PC-9 (cell line): ENCODE results near the gene CAT. TPM values are rescaled to one million over a fixed set of nuclear protein-coding genes. Genes with fewer than 3 reads are reported as not detected.

Source experiments
- BruUV-seq: library from RNA; stranded (reverse); fragments of 400-500 nt; replicated peaks from 2 replicates; lab custom pipeline; 2021; lab: Mats Ljungman, UMichigan
- CTCF ChIA-PET: fragments of 300-600 bp; sonication (Branson Sonifier 250); formaldehyde crosslinking; loops from one replicate; lab custom pipeline; 2022; ENCODE audit warnings: antibody characterized with exemption; lab: Charles Lee
- POLR2A ChIA-PET: fragments of 300-600 bp; sonication (Branson Sonifier 250); formaldehyde crosslinking; loops from one replicate; lab custom pipeline; 2022; ENCODE audit warnings: antibody characterized with exemption; ENCODE audit not compliant: unreplicated experiment; lab: Charles Lee
- DNase-seq, 2 experiments: peaks; one replicate each; pipeline versions ENCODE4 v3.0.0 to v3.0.0-alpha.2; 2015 to 2022; ENCODE audit warnings: mixed read lengths in 1 of 2
- H2AFZ ChIP-seq: fragments of 200-600 bp; sonication (generic); 2 replicates; pipeline ENCODE4 v1.8.1; 2017; ENCODE audit warnings: antibody characterized with exemption
- H3F3A ChIP-seq: fragments of 200-600 bp; sonication (generic); 2 replicates; pipeline ENCODE4 v1.8.1; 2017; ENCODE audit warnings: antibody characterized with exemption, mild to moderate bottlenecking, low read depth; ENCODE audit not compliant: insufficient read depth
- H3K27ac ChIP-seq: fragments of 200-600 bp; sonication (generic); 2 replicates; pipeline ENCODE4 v1.6.1; 2016; ENCODE audit warnings: mixed run types
- H3K27me3 ChIP-seq: fragments of 200-600 bp; sonication (generic); 2 replicates; pipeline ENCODE4 v1.6.1; 2016; ENCODE audit warnings: low read depth, mixed run types; ENCODE audit not compliant: insufficient read depth
- H3K36me3 ChIP-seq: fragments of 200-600 bp; sonication (generic); 2 replicates; pipeline ENCODE4 v1.6.1; 2016; ENCODE audit warnings: low read depth, mixed run types
- H3K4me1 ChIP-seq: fragments of 200-600 bp; sonication (generic); replicated peaks from 2 replicates; pipeline ENCODE4 v1.6.1; 2016; ENCODE audit warnings: mixed run types; ENCODE audit not compliant: insufficient read depth
- H3K4me2 ChIP-seq: fragments of 200-600 bp; sonication (generic); 2 replicates; pipeline ENCODE4 v1.6.1; 2017; ENCODE audit warnings: mixed run types
- H3K4me3 ChIP-seq: fragments of 200-600 bp; sonication (generic); 2 replicates; pipeline ENCODE4 v1.6.1; 2016; ENCODE audit warnings: mixed run types
- H3K79me2 ChIP-seq: fragments of 200-600 bp; sonication (generic); 2 replicates; pipeline ENCODE4 v1.6.1; 2017; ENCODE audit warnings: low read depth, mixed run types
- H3K9me2 ChIP-seq: fragments of 200-600 bp; sonication (generic); 2 replicates; pipeline ENCODE4 v1.8.1; 2017; ENCODE audit warnings: mild to moderate bottlenecking; ENCODE audit not compliant: insufficient read depth
- H3K9me3 ChIP-seq: fragments of 200-600 bp; sonication (generic); 2 replicates; pipeline ENCODE4 v1.8.1; 2016; ENCODE audit warnings: low read depth; ENCODE audit not compliant: insufficient read depth
- H4K20me1 ChIP-seq: fragments of 200-600 bp; sonication (generic); 2 replicates; pipeline ENCODE4 v1.8.1; 2017; ENCODE audit not compliant: insufficient read depth
- CTCF ChIP-seq: fragments of 200-600 bp; sonication (generic); conservative IDR thresholded peaks from 2 replicates; pipeline ENCODE4 v1.6.1; 2017; ENCODE audit warnings: mixed run types, antibody characterized with exemption, mild to moderate bottlenecking, moderate library complexity
- EZH2 ChIP-seq: fragments of 200-600 bp; sonication (generic); IDR thresholded peaks from 2 replicates; pipeline ENCODE4 v1.8.0; 2017; ENCODE audit warnings: antibody characterized with exemption, low read depth
- intact Hi-C: fragments of 100-400 bp; cut with micrococcal nuclease; formaldehyde crosslinking; loops from one replicate; pipeline ENCODE4 v1.10.0; 2022; ENCODE audit not compliant: unreplicated experiment
- total RNA-seq: library from RNA; stranded (reverse); gene quantifications from 2 replicates; pipeline ENCODE4 v1.2.3, GENCODE V29; 2021

CAT gene
- total RNA-seq, 1 experiment from 2014 or later, result 63.4 TPM

- H3K9me3 ChIP-seq, result peaks cover 6% of the 10 kb centered on the region; the same call in 1 of the 2 replicates
- no peaks in the 10 kb centered on the region for H3K9me2 ChIP-seq
- peaks cover 4% of the 10 kb centered on the region for H4K20me1 ChIP-seq
- peak overlapping the region; percentile 97 for H2AFZ ChIP-seq
- H3K4me1 ChIP-seq, result peaks cover 20% of the 10 kb centered on the region
- ChIA-PET POLR2A (interaction anchor here (0.6 to 1.0 kb wide), 4 partner anchors 12 to 421 kb away, joined by 3 to 5 read pairs (median 5); no protein-coding TSS in a partner anchor), CTCF (interaction anchor here (0.6 to 0.8 kb wide), 2 partner anchors 22 to 560 kb away, joined by 3 to 6 read pairs; no protein-coding TSS in a partner anchor)
- peak overlapping the region; percentile 90 for H3K4me3 ChIP-seq
- peak overlapping the region; percentile 54 for H3K27ac ChIP-seq
- H3K79me2 ChIP-seq, result peaks cover 58% of the 10 kb centered on the region
- H3K4me2 ChIP-seq, result peak overlapping the region; percentile 99
- TF ChIP-seq CTCF, result no peak
- TF ChIP-seq EZH2, result no peak
- peak in 1 of 2 experiments; percentile 37 for DNase-seq
- H3F3A ChIP-seq, result no peaks in the 10 kb centered on the region
- no peaks in the 10 kb centered on the region for H3K27me3 ChIP-seq
- intact Hi-C loops, result loop anchor here (2.0 to 5.0 kb wide), 2 partner anchors 42 to 69 kb away; no protein-coding TSS in a partner anchor
- H3K36me3 ChIP-seq, result peaks cover 12% of the 10 kb centered on the region; the same call in 1 of the 2 replicates
- BruUV-seq, result no TSS peak
Measured at GRCh38 chr11:34439610-34440198, 970 bp downstream of the CAT start.

- H3K27me3 ChIP-seq, result no peaks in the 10 kb centered on the region
- no TSS peak for BruUV-seq
- H3K36me3 ChIP-seq, result peaks cover 12% of the 10 kb centered on the region; the same call in 1 of the 2 replicates
- CTCF ChIA-PET, result no interaction called here
- no peak for TF ChIP-seq CTCF
- TF ChIP-seq EZH2, result no peak
- intact Hi-C loops, result no loop called here
- H4K20me1 ChIP-seq, result peaks cover 4% of the 10 kb centered on the region
- peaks cover 70% of the 10 kb centered on the region for H3K79me2 ChIP-seq
- peaks cover 20% of the 10 kb centered on the region for H3K4me1 ChIP-seq
- POLR2A ChIA-PET, result interaction anchor here (0.7 kb wide), 1 partner anchor 388 kb away, joined by 8 read pairs; no protein-coding TSS in a partner anchor
- no peaks in the 10 kb centered on the region for H3K9me2 ChIP-seq
- H2AFZ ChIP-seq, result no peak overlapping the region
- no peak overlapping the region for H3K4me3 ChIP-seq
- no peak overlapping the region for H3K4me2 ChIP-seq
- H3F3A ChIP-seq, result no peaks in the 10 kb centered on the region
- peaks cover 6% of the 10 kb centered on the region; the same call in 1 of the 2 replicates for H3K9me3 ChIP-seq
- H3K27ac ChIP-seq, result no peak overlapping the region
- DNase-seq, result no peak
Measured at GRCh38 chr11:34441814-34442213, 3.1 kb downstream of the CAT start.

- Histone ChIP-seq H3F3A (no peaks in the 10 kb centered on the region), H4K20me1 (peaks cover 4% of the 10 kb centered on the region), H2AFZ (no peak overlapping the region), H3K4me1 (peaks cover 13% of the 10 kb centered on the region), H3K4me2 (no peak overlapping the region), H3K9me2 (no peaks in the 10 kb centered on the region), H3K27ac (no peak overlapping the region), H3K79me2 (peaks cover 82% of the 10 kb centered on the region), H3K27me3 (no peaks in the 10 kb centered on the region), H3K9me3 (peaks cover 6% of the 10 kb centered on the region; the same call in 1 of the 2 replicates), H3K4me3 (no peak overlapping the region), H3K36me3 (peaks cover 12% of the 10 kb centered on the region; the same call in 1 of the 2 replicates)
- TF ChIP-seq CTCF (no peak), EZH2 (no peak)
- no peak for DNase-seq
- POLR2A ChIA-PET, result no interaction called here
- no TSS peak for BruUV-seq
- CTCF ChIA-PET, result no interaction called here
- intact Hi-C loops, result no loop called here
Measured at GRCh38 chr11:34443136-34443535, 4.4 kb downstream of the CAT start.
